K562 (cell line): Measurements from ENCODE around the gene GRIK1. TPM values are rescaled to one million over a fixed set of nuclear protein-coding genes. Genes with fewer than 3 reads are reported as not detected.

ENCODE experiments used
- ATF4 ChIP-seq: fragments of 450-650 bp; formaldehyde crosslinking; IDR thresholded peaks from 2 replicates; pipeline ENCODE4 v1.4.0; 2022; ENCODE audit warnings: mild to moderate bottlenecking, moderate library complexity
- BACH1 ChIP-seq: fragments of 200-800 bp; sonication (Bioruptor generic); IDR thresholded peaks from 2 replicates; pipeline ENCODE4 v1.6.1; 2016; ENCODE audit warnings: missing genetic modification characterization, missing compliant biosample characterization
- CGGBP1 ChIP-seq: fragments of 250-450 bp; sonication (Bioruptor Pico); IDR thresholded peaks from 2 replicates; pipeline ENCODE4 v1.9.0; 2021; ENCODE audit warnings: mild to moderate bottlenecking
- ESRRB ChIP-seq: fragments of 250-450 bp; sonication (Bioruptor Pico); IDR thresholded peaks from 2 replicates; pipeline ENCODE4 v1.5.0; 2020; ENCODE audit warnings: mild to moderate bottlenecking, moderate library complexity, borderline replicate concordance
- HDAC3 ChIP-seq: fragments of 450-650 bp; IDR thresholded peaks from 2 replicates; pipeline ENCODE4 v1.6.1; 2018; ENCODE audit warnings: borderline replicate concordance, mild to moderate bottlenecking, moderate library complexity; ENCODE audit not compliant: partially characterized antibody
- HDAC6 ChIP-seq: IDR thresholded peaks from 2 replicates; pipeline ENCODE4 v1.6.1; 2012; ENCODE audit warnings: low read depth, mild to moderate bottlenecking, control low read depth, inconsistent platforms, low read length, moderate library complexity
- KAT2B ChIP-seq: IDR thresholded peaks from one replicate; pipeline ENCODE4 v1.6.1; 2012; ENCODE audit warnings: low read depth, mild to moderate bottlenecking, control low read depth, inconsistent platforms, low read length, moderate library complexity
- KDM1A ChIP-seq, 2 experiments: fragments of 450-650 bp; IDR thresholded peaks; 2 replicates each; pipeline ENCODE4 v1.6.1; 2016; ENCODE audit warnings: mild to moderate bottlenecking in 2 of 2
- L3MBTL2 ChIP-seq: fragments of 450-650 bp; IDR thresholded peaks from 2 replicates; pipeline ENCODE4 v1.6.1; 2016; ENCODE audit warnings: mild to moderate bottlenecking, moderate library complexity
- NFRKB ChIP-seq: fragments of 450-650 bp; IDR thresholded peaks from 2 replicates; pipeline ENCODE4 v1.6.1; 2016; ENCODE audit warnings: low read depth
- RFX7 ChIP-seq: fragments of 250-450 bp; sonication (Bioruptor Pico); IDR thresholded peaks from 2 replicates; pipeline ENCODE4 v1.5.1; 2021; ENCODE audit warnings: mild to moderate bottlenecking
- SFPQ ChIP-seq: fragments of 200-400 bp; formaldehyde crosslinking; IDR thresholded peaks from 2 replicates; pipeline ENCODE4 v1.6.1; 2017; ENCODE audit warnings: mild to moderate bottlenecking, low read depth, low read length, moderate library complexity
- SIN3A ChIP-seq, 2 experiments: fragments of 150-350 bp in 1 of 2; IDR thresholded peaks; 2 replicates each; pipeline ENCODE4 v1.6.1; 2011 to 2016; ENCODE audit warnings: borderline replicate concordance in 2 of 2, low read depth in 2 of 2, low read length in 2 of 2, mild to moderate bottlenecking in 2 of 2, moderate library complexity in 2 of 2; ENCODE audit not compliant: control insufficient read depth in 1 of 2
- SMARCA4 ChIP-seq: fragments of 450-650 bp; IDR thresholded peaks from 2 replicates; pipeline ENCODE4 v1.6.1; 2016
- SRSF1 ChIP-seq: fragments of 200-400 bp; formaldehyde crosslinking; IDR thresholded peaks from 2 replicates; pipeline ENCODE4 v1.6.1; 2017; ENCODE audit warnings: mild to moderate bottlenecking, low read depth, low read length, moderate library complexity
- SRSF3 ChIP-seq: fragments of 200-400 bp; formaldehyde crosslinking; IDR thresholded peaks from 2 replicates; pipeline ENCODE4 v1.6.1; 2016; ENCODE audit warnings: mild to moderate bottlenecking, low read length, moderate library complexity; ENCODE audit not compliant: insufficient read depth
- SRSF9 ChIP-seq: fragments of 200-400 bp; formaldehyde crosslinking; IDR thresholded peaks from 2 replicates; pipeline ENCODE4 v1.6.1; 2017; ENCODE audit warnings: low read depth, low read length, borderline replicate concordance
- STAG1 ChIP-seq: sonication (generic); formaldehyde crosslinking; IDR thresholded peaks from 2 replicates; pipeline ENCODE4 v1.5.0; 2020; ENCODE audit warnings: missing genetic modification reagents, borderline replicate concordance
- TGIF2 ChIP-seq: sonication (generic); formaldehyde crosslinking; IDR thresholded peaks from 2 replicates; pipeline ENCODE4 v1.8.1; 2022; ENCODE audit warnings: mild to moderate bottlenecking, missing genetic modification reagents, moderate library complexity
- U2AF1 ChIP-seq: fragments of 200-400 bp; formaldehyde crosslinking; optimal IDR thresholded peaks from 2 replicates; pipeline ENCODE3; 2017; ENCODE audit warnings: mild to moderate bottlenecking, low read depth, low read length, moderate library complexity
- ZNF354B ChIP-seq: fragments of 250-450 bp; sonication (Bioruptor Pico); IDR thresholded peaks from 2 replicates; pipeline ENCODE4 v1.4.0; 2020
- ZNF586 ChIP-seq: fragments of 450-650 bp; formaldehyde crosslinking; conservative IDR thresholded peaks from 2 replicates; pipeline ENCODE4 v1.4.0; 2020; ENCODE audit warnings: mild to moderate bottlenecking, moderate library complexity
- ZNF668 ChIP-seq: fragments of 250-450 bp; sonication (Bioruptor Pico); IDR thresholded peaks from 2 replicates; pipeline ENCODE4 v1.8.0; 2022; ENCODE audit warnings: mild to moderate bottlenecking, inconsistent platforms
- ZNF740 ChIP-seq, 3 experiments: fragments of 200-800 bp in 1 of 3; sonication (Bioruptor generic) in 1 of 3; sonication (generic) in 1 of 3; formaldehyde crosslinking in 1 of 3; IDR thresholded peaks; 2 replicates each; pipeline versions ENCODE4 v1.6.1 to v1.8.0; 2016 to 2022; ENCODE audit warnings: mild to moderate bottlenecking in 2 of 3, missing compliant biosample characterization in 2 of 3, missing genetic modification characterization in 2 of 3, missing genetic modification reagents in 1 of 3
- polyA plus RNA-seq, 8 experiments: library from polyadenylated mRNA; depleted of rRNA in 4 of 8; stranded (reverse) in 5 of 8; unstranded in 3 of 8; fragments of >200 nt; fragmentation: Nextera tagmentation in 2 of 8; fragmentation: Illumina TruSeq in 1 of 8; extraction: Ambion mirVana in 2 of 8; extraction: Trizol in 1 of 8; gene quantifications; 2 replicates each; pipeline versions ENCODE4 v1.2.1 to v1.2.3, GENCODE V29; 2011 to 2014; ENCODE audit warnings: inconsistent platforms in 1 of 8, missing spikeins in 1 of 8
- total RNA-seq, 7 experiments: library from RNA; depleted of rRNA in 6 of 7; stranded (reverse); fragments of >200 nt in 6 of 7; fragmentation: Illumina TruSeq in 2 of 7; extraction: Trizol in 2 of 7; gene quantifications; 2 replicates each; pipeline versions ENCODE4 v1.2.1 to v1.2.3, GENCODE V29; 2011 to 2021; ENCODE audit warnings: low replicate concordance in 1 of 7

GRIK1 gene
- total and polyA plus RNA-seq, 9 of the 15 experiments (the other 6 are each of a cell fraction or from before 2014, with no cell fraction given) = 0.17 to 2.8 (median 0.53) TPM

- no peak for TF ChIP-seq U2AF1
- peak; percentile 9; the same call in 1 of the 2 replicates for TF ChIP-seq SMARCA4
- TF ChIP-seq ESRRB (CRISPR knock-in tag) = no peak
- peak; percentile 75 for TF ChIP-seq ATF4 (CRISPR knock-in tag)
- TF ChIP-seq STAG1 = no peak
- no peak for TF ChIP-seq CGGBP1 (CRISPR knock-in tag)
- TF ChIP-seq SRSF1 = no peak
- no peak; the same call in 1 of the 2 replicates for TF ChIP-seq L3MBTL2
- TF ChIP-seq SFPQ = no peak
- TF ChIP-seq ZNF354B (CRISPR knock-in tag) = no peak
- TF ChIP-seq KDM1A (IDR thresholded peaks at IDR 0.05) = no peak
- TF ChIP-seq HDAC6 = no peak
- TF ChIP-seq RFX7 (CRISPR knock-in tag) = no peak
- no peak for TF ChIP-seq KAT2B
- TF ChIP-seq BACH1 (tag) = peak; percentile 55; the same call in 1 of the 2 replicates
- no peak for TF ChIP-seq SRSF9
- TF ChIP-seq ZNF740 (CRISPR knock-in tag; IDR thresholded peaks at IDR 0.05) = no peak
- TF ChIP-seq ZNF740 (tag; IDR thresholded peaks at IDR 0.05) = peak in 1 of 2 experiments; percentile 63; a peak in 1 of 4 replicates
- TF ChIP-seq HDAC3 = no peak
- TF ChIP-seq SIN3A (IDR thresholded peaks at IDR 0.05; ENCODE audit: borderline replicate concordance in 2 of 2, control insufficient read depth in 1 of 2, low read depth in 2 of 2, low read length in 2 of 2) = no peak
- no peak for TF ChIP-seq TGIF2
- no peak; the same call in 1 of the 2 replicates for TF ChIP-seq ZNF668 (CRISPR knock-in tag)
- TF ChIP-seq ZNF586 (CRISPR knock-in tag) = no peak
- no peak for TF ChIP-seq SRSF3
- peak; percentile 95 for TF ChIP-seq NFRKB
Observed at GRCh38 chr21:29648710-29649240, 291.0 kb downstream of the GRIK1 start (continued).
